ENCODE measurements around the gene TYMP. TPM values are rescaled to one million over a fixed set of nuclear protein-coding genes. Genes with fewer than 3 reads are reported as not detected.

TYMP gene
- total RNA-seq, 1 experiment from 2014 or later: 41.0 TPM

GRCh38 chr22:50502628-50503474, 27.0 kb downstream of the TYMP start:
- TF ChIP-seq CTCF (IDR thresholded peaks at IDR 0.05; ENCODE audit: unreplicated experiment): no peak
- CTCF ChIA-PET: interaction anchor here (0.6 to 1.9 kb wide), 2 partner anchors 60 to 74 kb away, joined by 3 to 7 read pairs; partner anchors contain the start of gene SYCE3
- DNase-seq (ENCODE audit: unreplicated experiment): no peak
- TSS peak; percentile 42 for BruUV-seq (replicated peaks)
- POLR2A ChIA-PET: no interaction called here
- no peak overlapping the region for H3K4me3 Mint-ChIP-seq (ENCODE audit: unreplicated experiment)
- no peaks in the 10 kb centered on the region for H3K27me3 Mint-ChIP-seq (ENCODE audit: insufficient read depth, unreplicated experiment)
- intact Hi-C loops (cut with micrococcal nuclease): no loop called here
- H3K4me1 Mint-ChIP-seq (ENCODE audit: insufficient read depth, unreplicated experiment): peaks cover 7% of the 10 kb centered on the region
- no peak overlapping the region for H3K27ac Mint-ChIP-seq (ENCODE audit: low read depth, unreplicated experiment)
- no peaks in the 10 kb centered on the region for H3K36me3 Mint-ChIP-seq (ENCODE audit: insufficient read depth, unreplicated experiment)
- no peaks in the 10 kb centered on the region for H3K9me3 Mint-ChIP-seq (ENCODE audit: unreplicated experiment)

- CTCF ChIA-PET: interaction anchor here (0.6 to 1.9 kb wide), 2 partner anchors 25 to 61 kb away, joined by 3 to 7 read pairs; partner anchors contain the start of gene SYCE3
- Mint-ChIP-seq H3K4me1 (ENCODE audit: insufficient read depth, unreplicated experiment) (peaks cover 7% of the 10 kb centered on the region), H3K27me3 (ENCODE audit: insufficient read depth, unreplicated experiment) (no peaks in the 10 kb centered on the region), H3K27ac (ENCODE audit: low read depth, unreplicated experiment) (no peak overlapping the region), H3K9me3 (ENCODE audit: unreplicated experiment) (no peaks in the 10 kb centered on the region), H3K4me3 (ENCODE audit: unreplicated experiment) (no peak overlapping the region), H3K36me3 (ENCODE audit: insufficient read depth, unreplicated experiment) (no peaks in the 10 kb centered on the region)
- DNase-seq (ENCODE audit: unreplicated experiment): no peak
- TF ChIP-seq CTCF (IDR thresholded peaks at IDR 0.05; ENCODE audit: unreplicated experiment): no peak
- POLR2A ChIA-PET: no interaction called here
- BruUV-seq (replicated peaks): no TSS peak
- intact Hi-C loops (cut with micrococcal nuclease): no loop called here
Measured at GRCh38 chr22:50502096-50502495, 27.7 kb downstream of the TYMP start.

- H3K4me3 Mint-ChIP-seq (ENCODE audit: unreplicated experiment): no peak overlapping the region
- intact Hi-C loops (cut with micrococcal nuclease): no loop called here
- H3K36me3 Mint-ChIP-seq (ENCODE audit: insufficient read depth, unreplicated experiment): no peaks in the 10 kb centered on the region
- no peak for TF ChIP-seq CTCF (IDR thresholded peaks at IDR 0.05; ENCODE audit: unreplicated experiment)
- no peak for DNase-seq (ENCODE audit: unreplicated experiment)
- H3K9me3 Mint-ChIP-seq (ENCODE audit: unreplicated experiment): no peaks in the 10 kb centered on the region
- ChIA-PET CTCF (interaction anchor here (0.7 kb wide), 1 partner anchor 26 kb away, joined by 3 read pairs; no protein-coding TSS in a partner anchor), POLR2A (interaction anchor here (0.7 kb wide), 1 partner anchor 118 kb away, joined by 3 read pairs; no protein-coding TSS in a partner anchor)
- H3K27ac Mint-ChIP-seq (ENCODE audit: low read depth, unreplicated experiment): no peak overlapping the region
- BruUV-seq (replicated peaks): no TSS peak
- H3K4me1 Mint-ChIP-seq (ENCODE audit: insufficient read depth, unreplicated experiment): peaks cover 7% of the 10 kb centered on the region
- no peaks in the 10 kb centered on the region for H3K27me3 Mint-ChIP-seq (ENCODE audit: insufficient read depth, unreplicated experiment)
Measured at GRCh38 chr22:50500452-50500851, 29.4 kb downstream of the TYMP start.

- DNase-seq (ENCODE audit: unreplicated experiment): peak; percentile 84
- intact Hi-C loops (cut with micrococcal nuclease): loop anchor here (1.0 to 10.0 kb wide), 4 partner anchors 14 to 354 kb away; partner anchors contain the start of gene HDAC10
Measured at GRCh38 chr22:50498322-50498890, 31.4 kb downstream of the TYMP start.

More at GRCh38 chr22:50498322-50498890, 31.4 kb downstream of the TYMP start:
- Mint-ChIP-seq H3K4me1 (ENCODE audit: insufficient read depth, unreplicated experiment) (peaks cover 7% of the 10 kb centered on the region), H3K9me3 (ENCODE audit: unreplicated experiment) (no peaks in the 10 kb centered on the region), H3K36me3 (ENCODE audit: insufficient read depth, unreplicated experiment) (no peaks in the 10 kb centered on the region), H3K27me3 (ENCODE audit: insufficient read depth, unreplicated experiment) (no peaks in the 10 kb centered on the region), H3K27ac (ENCODE audit: low read depth, unreplicated experiment) (no peak overlapping the region), H3K4me3 (ENCODE audit: unreplicated experiment) (no peak overlapping the region)
- CTCF ChIA-PET: interaction anchor here (0.6 to 2.4 kb wide), 24 partner anchors 8 to 416 kb away, joined by 3 to 8 read pairs (median 4); partner anchors contain the start of genes HDAC10, SCO2 and SYCE3
- TF ChIP-seq CTCF (IDR thresholded peaks at IDR 0.05; ENCODE audit: unreplicated experiment): peak; percentile 64
- BruUV-seq (replicated peaks): no TSS peak
- POLR2A ChIA-PET: interaction anchor here (0.7 to 1.2 kb wide), 6 partner anchors 8 to 276 kb away, joined by 3 to 5 read pairs (median 4); partner anchors contain the start of genes LMF2, NCAPH2 and SCO2
